ENCODE results near the gene ABCC1.

GRCh38 chr16:16143931-16144330 lies 194.5 kb downstream of the ABCC1 start:
- TF ChIP-seq ZNF362 (tag by site-specific recombination; IDR thresholded peaks at IDR 0.05) (no peak), ZNF121 (tag by site-specific recombination; IDR thresholded peaks at IDR 0.05) (no peak), ZNF211 (tag by site-specific recombination; IDR thresholded peaks at IDR 0.05; ENCODE audit: low read depth) (no peak), ZNF677 (tag by site-specific recombination; IDR thresholded peaks at IDR 0.05) (no peak), YY1 (tag by site-specific recombination; IDR thresholded peaks at IDR 0.05) (no peak), ZNF133 (tag by site-specific recombination; IDR thresholded peaks at IDR 0.05) (no peak), ZNF184 (tag by site-specific recombination; IDR thresholded peaks at IDR 0.05) (no peak), ZNF138 (tag by site-specific recombination; IDR thresholded peaks at IDR 0.05; ENCODE audit: borderline replicate concordance) (no peak), CTCF (tag by site-specific recombination; IDR thresholded peaks at IDR 0.05) (no peak), ATF2 (tag by site-specific recombination; IDR thresholded peaks at IDR 0.05; ENCODE audit: low read depth) (no peak), ZNF350 (tag by site-specific recombination; IDR thresholded peaks at IDR 0.05) (no peak), ZNF488 (tag by site-specific recombination; IDR thresholded peaks at IDR 0.05) (no peak), ZNF274 (IDR thresholded peaks at IDR 0.05; ENCODE audit: low read length) (no peak), ZNF274 (tag by site-specific recombination; IDR thresholded peaks at IDR 0.05; ENCODE audit: borderline replicate concordance) (no peak), ZBTB20 (tag by site-specific recombination; IDR thresholded peaks at IDR 0.05) (no peak)
